ENCODE measurements around the gene RREB1.

RREB1 gene

DNA sequence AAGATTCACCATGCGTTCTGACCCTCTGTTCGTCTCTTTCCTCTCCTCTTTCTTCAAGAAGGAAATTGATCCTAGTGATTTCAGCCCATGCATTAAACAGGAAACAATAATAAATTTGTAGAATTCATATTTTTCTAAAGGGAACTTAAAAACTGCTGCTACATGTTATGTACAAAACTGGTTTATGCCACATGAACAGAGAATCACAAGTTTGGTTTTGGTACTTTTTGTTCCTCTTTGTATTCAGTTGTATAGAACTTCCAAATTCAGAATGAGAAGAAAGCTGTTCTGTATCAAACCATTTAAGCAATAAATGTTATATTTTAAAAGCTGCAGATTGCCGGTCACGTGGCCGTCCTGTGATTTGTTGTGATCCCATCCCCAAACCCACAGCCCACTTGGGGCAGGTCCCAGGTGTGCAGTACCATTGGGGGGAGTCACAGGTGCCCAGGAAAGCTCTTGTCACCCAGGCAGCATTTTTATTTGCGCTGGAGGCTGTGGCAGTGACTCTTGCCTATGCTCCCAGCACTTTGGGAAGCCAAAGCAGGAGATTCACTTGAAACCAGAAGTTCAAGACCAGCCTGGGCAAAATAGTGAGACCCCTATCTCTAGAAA lies 144.0 kb downstream of the RREB1 start:
- TF ChIP-seq, protein P1, sequence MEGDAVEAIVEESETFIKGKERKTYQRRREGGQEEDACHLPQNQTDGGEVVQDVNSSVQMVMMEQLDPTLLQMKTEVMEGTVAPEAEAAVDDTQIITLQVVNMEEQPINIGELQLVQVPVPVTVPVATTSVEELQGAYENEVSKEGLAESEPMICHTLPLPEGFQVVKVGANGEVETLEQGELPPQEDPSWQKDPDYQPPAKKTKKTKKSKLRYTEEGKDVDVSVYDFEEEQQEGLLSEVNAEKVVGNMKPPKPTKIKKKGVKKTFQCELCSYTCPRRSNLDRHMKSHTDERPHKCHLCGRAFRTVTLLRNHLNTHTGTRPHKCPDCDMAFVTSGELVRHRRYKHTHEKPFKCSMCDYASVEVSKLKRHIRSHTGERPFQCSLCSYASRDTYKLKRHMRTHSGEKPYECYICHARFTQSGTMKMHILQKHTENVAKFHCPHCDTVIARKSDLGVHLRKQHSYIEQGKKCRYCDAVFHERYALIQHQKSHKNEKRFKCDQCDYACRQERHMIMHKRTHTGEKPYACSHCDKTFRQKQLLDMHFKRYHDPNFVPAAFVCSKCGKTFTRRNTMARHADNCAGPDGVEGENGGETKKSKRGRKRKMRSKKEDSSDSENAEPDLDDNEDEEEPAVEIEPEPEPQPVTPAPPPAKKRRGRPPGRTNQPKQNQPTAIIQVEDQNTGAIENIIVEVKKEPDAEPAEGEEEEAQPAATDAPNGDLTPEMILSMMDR (conservative IDR thresholded peaks at IDR 0.05): no peak
- H3K27ac ChIP-seq: no peak overlapping the region

DNA sequence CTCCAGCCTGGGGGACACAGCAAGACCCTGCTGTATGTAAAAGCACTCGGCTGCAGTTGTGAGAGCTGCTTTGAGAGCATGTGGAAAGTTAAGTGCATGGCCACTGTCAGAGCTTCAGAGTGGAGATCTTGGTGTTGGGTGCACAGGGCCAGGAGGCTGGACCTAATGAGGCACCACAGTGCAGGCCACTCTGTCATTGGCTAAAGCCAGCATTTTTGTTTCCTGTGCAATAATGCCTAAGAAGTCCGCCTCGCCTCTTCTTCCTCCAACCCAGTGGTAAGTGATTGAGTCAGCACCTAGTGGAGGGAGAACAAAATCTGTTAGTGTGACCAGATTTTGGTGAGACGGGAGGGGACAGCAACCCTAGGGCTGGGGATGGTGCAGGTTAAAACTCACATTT lies 144.6 kb downstream of the RREB1 start:
- no peak overlapping the region for H3K27ac ChIP-seq
- TF ChIP-seq, protein P1 (conservative IDR thresholded peaks at IDR 0.05): no peak

DNA sequence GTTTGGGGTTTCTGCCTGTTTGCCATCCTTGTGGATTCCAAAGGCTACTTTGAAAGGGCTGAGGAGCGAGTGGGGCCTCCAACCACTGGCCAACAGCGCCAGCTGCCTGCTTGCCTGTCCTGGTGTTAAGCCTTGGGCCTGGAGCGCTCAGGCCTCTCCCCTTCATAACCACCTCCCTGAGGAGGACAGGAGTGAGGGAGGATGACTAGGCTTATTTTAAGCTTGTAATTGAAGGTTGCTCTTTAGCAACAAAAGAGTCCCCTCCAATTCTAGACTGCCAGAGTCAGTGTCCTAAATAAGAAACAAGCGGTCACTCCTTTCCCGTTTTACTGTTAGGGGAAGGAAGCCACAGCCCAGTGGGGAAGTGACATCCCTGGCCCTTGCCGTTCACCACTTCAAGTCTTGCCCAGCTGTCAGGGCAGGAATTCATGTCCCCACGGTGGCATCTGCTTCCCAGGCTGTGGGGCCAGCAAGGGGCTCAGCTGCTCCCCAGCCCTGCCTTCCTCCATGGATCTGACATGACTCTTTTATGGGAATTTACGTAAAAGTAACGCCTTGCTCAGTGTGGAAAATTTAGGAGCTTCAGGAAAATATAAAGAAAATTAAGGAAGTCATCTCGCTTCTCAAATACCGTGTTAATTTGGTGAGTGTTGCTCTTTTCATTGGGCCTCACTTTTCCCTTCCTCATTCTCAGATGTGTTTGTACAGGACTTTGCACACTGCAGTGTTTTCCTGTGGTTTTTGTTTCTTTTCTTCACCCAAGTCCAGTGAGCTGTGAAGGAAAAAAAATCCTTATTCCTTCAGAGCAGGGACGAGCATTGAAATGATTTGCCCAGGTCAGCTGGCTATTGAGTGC lies 147.4 kb downstream of the RREB1 start:
- H3K27ac ChIP-seq: no peak overlapping the region
- TF ChIP-seq, protein P1 (conservative IDR thresholded peaks at IDR 0.05): no peak

DNA sequence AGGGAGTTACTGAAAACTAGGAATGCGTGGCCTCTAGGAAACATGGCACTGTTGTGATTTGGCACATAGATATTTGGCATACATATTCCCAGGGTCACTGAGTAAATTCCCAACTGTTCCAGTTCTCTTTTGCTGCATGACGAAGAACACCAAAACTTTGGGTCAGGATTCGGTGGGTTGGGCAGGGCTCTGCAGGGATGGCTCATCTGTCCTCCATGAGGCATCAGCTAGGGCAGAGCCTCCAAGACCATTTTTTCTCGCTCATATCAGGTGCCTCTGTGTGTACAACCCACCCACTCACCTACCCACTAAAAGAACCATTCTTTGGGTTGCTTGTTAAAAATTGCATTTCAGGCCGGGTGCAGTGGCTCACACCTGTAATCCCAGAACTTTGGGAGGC lies 148.2 kb downstream of the RREB1 start:
- no peak overlapping the region for H3K27ac ChIP-seq
- TF ChIP-seq, protein P1 (conservative IDR thresholded peaks at IDR 0.05): no peak

DNA sequence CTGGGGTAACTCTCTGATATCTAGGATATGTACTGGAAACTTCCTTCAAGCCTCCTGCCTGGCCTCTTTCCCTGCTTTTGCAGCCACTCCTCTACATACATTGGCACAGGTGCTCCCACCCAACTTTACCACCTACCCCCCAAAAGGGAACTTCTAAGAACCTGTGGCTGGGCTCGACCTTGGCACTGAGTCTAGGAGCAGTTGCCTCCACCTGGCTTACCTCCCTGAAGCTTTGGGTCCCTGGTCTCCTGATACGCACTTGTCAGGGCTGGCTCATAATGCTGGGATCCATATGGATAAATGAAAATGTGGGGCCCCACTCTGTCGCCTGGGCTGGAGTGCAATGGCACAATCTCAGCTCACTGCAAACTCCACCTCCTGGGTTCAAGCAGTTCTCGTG lies 149.0 kb downstream of the RREB1 start:
- no peak overlapping the region for H3K27ac ChIP-seq
- TF ChIP-seq, protein P1 (conservative IDR thresholded peaks at IDR 0.05): no peak

DNA sequence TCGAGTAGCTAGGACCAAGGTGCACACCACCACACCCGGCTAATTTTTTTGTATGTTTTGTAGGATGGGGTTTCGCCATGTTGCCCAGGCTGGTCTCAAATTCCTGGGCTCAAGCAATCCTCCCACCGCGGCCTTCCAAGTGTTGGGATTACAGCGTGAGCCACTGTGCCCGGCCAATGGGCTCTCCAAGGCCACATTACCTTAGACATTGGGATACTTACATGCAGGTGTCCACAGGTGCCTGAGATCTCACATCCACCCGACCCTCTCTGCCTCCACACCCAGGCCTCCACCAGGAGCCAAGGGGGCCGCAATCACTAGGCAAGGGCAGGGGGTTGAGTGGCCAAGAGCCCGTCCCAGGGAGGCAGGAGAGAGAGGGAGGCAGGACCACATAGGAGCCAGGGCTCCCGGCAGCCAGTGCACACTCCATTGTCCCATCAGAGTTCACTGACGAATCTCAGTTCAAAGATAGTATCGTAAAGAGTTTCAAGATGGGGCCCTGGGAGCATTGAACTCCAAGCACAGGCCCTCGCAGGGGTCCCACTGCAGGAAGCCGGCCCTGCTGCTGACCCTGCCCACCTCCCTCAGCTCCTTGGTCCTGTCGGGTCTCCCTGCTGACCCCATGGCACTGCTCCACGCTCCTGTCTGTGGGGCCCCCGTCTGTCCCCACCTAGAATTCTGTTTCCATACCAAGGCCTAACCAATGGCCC lies 149.9 kb downstream of the RREB1 start:
- no peak overlapping the region for H3K27ac ChIP-seq
- TF ChIP-seq, protein P1 (conservative IDR thresholded peaks at IDR 0.05): no peak

DNA sequence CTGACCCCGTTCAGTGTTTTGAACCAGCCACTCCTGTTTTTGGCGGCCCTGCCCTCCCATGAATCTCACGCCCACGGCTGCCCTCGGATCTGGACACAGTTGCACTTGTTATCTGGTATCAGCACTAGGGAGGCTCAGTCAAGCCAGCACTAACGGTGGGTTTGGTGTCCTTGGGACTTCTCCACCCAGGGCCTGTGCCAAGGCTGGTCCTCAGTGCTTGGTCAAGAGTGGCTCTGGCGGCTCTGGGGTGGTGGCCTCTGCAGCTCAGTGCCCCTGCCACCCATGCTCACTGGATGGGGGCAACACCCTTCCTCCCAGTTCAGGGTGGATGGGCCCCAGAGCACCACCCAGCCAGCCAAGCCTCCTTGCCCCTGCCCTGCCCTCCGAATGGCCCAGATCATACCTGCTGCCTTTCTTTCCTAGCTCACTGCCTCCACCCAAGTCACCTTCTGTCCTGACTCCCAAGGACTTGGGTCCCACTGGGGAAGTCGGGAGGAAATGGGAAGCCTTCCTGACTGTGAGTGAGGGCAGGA lies 150.5 kb downstream of the RREB1 start:
- H3K27ac ChIP-seq: no peak overlapping the region
- TF ChIP-seq, protein P1 (conservative IDR thresholded peaks at IDR 0.05): no peak

Data from VCaP (cell line).